K562 (cell line): ENCODE data around the gene NR1D2. TPM values are rescaled to one million over a fixed set of nuclear protein-coding genes. Genes with fewer than 3 reads are reported as not detected.

Experiments used
- CHD1 ChIP-seq: fragments of 200-600 bp; sonication (generic); IDR thresholded peaks from one replicate; pipeline ENCODE4 v1.6.1; 2012; ENCODE audit warnings: mild to moderate bottlenecking, moderate library complexity, low read length, inconsistent platforms
- HNRNPK ChIP-seq: fragments of 200-400 bp; formaldehyde crosslinking; IDR thresholded peaks from one replicate; pipeline ENCODE4 v1.6.1; 2018; ENCODE audit warnings: mild to moderate bottlenecking, low read depth, low read length; ENCODE audit not compliant: poor library complexity, severe bottlenecking
- MECOM ChIP-seq: fragments of 250-450 bp; sonication (Bioruptor Pico); IDR thresholded peaks from 2 replicates; pipeline ENCODE4 v1.8.0; 2022; ENCODE audit warnings: inconsistent platforms
- PCBP2 ChIP-seq: fragments of 200-400 bp; formaldehyde crosslinking; IDR thresholded peaks from 2 replicates; pipeline ENCODE4 v1.6.1; 2018; ENCODE audit warnings: low read length, low read depth, mild to moderate bottlenecking, moderate library complexity; ENCODE audit not compliant: poor library complexity, severe bottlenecking
- SMAD4 ChIP-seq: fragments of 250-450 bp; sonication (Bioruptor Pico); conservative IDR thresholded peaks from 2 replicates; pipeline ENCODE4 v1.8.0; 2021; ENCODE audit warnings: inconsistent platforms, mild to moderate bottlenecking, moderate library complexity
- ZC3H8 ChIP-seq: fragments of 450-650 bp; IDR thresholded peaks from 2 replicates; pipeline ENCODE4 v1.6.1; 2017
- ZNF444 ChIP-seq: fragments of 250-450 bp; sonication (Bioruptor Pico); IDR thresholded peaks from 2 replicates; pipeline ENCODE4 v1.4.0; 2020; ENCODE audit warnings: mild to moderate bottlenecking, moderate library complexity
- ZNF57 ChIP-seq: fragments of 450-650 bp; formaldehyde crosslinking; IDR thresholded peaks from 2 replicates; pipeline ENCODE4 v1.4.0; 2020; ENCODE audit warnings: mild to moderate bottlenecking, moderate library complexity
- polyA plus RNA-seq, 8 experiments: library from polyadenylated mRNA; depleted of rRNA in 4 of 8; stranded (reverse) in 5 of 8; unstranded in 3 of 8; fragments of >200 nt; fragmentation: Nextera tagmentation in 2 of 8; fragmentation: Illumina TruSeq in 1 of 8; extraction: Ambion mirVana in 2 of 8; extraction: Trizol in 1 of 8; gene quantifications; 2 replicates each; pipeline versions ENCODE4 v1.2.1 to v1.2.3, GENCODE V29; 2011 to 2014; ENCODE audit warnings: inconsistent platforms in 1 of 8, missing spikeins in 1 of 8
- total RNA-seq, 7 experiments: library from RNA; depleted of rRNA in 6 of 7; stranded (reverse); fragments of >200 nt in 6 of 7; fragmentation: Illumina TruSeq in 2 of 7; extraction: Trizol in 2 of 7; gene quantifications; 2 replicates each; pipeline versions ENCODE4 v1.2.1 to v1.2.3, GENCODE V29; 2011 to 2021; ENCODE audit warnings: low replicate concordance in 1 of 7
- TF ChIP-seq, protein P1 (sequence below): fragments of 150-350 bp; conservative IDR thresholded peaks from 2 replicates; pipeline ENCODE4 v1.6.1; 2014; ENCODE audit warnings: low read length
- TF ChIP-seq, protein P2 (sequence below), 2 experiments: IDR thresholded peaks; 2 replicates each; pipeline ENCODE4 v1.6.1; 2012; ENCODE audit warnings: improper control_type of control experiment in 2 of 2, low read depth in 2 of 2, low read length in 2 of 2, borderline replicate concordance in 1 of 2
- TF ChIP-seq, protein P3 (sequence below): fragments of 250-450 bp; sonication (Bioruptor Pico); IDR thresholded peaks from 2 replicates; pipeline ENCODE4 v1.4.0; 2020; ENCODE audit warnings: mild to moderate bottlenecking, moderate library complexity
- TF ChIP-seq, protein P4 (sequence below): fragments of 450-650 bp; IDR thresholded peaks from 2 replicates; pipeline ENCODE4 v1.6.1; 2016; ENCODE audit warnings: mild to moderate bottlenecking
- TF ChIP-seq, protein P5 (sequence below), 2 experiments: fragments of 150-350 bp in 1 of 2; IDR thresholded peaks; 2 replicates each; pipeline ENCODE4 v1.6.1; 2012 to 2016; ENCODE audit warnings: low read depth in 2 of 2, low read length in 2 of 2, mild to moderate bottlenecking in 1 of 2, moderate library complexity in 1 of 2

Gene NR1D2
- total and polyA plus RNA-seq, 9 of the 15 experiments (the other 6 are each of a cell fraction or from before 2014, with no cell fraction given) = 1.2 to 5.5 (median 2.9) TPM

DNA sequence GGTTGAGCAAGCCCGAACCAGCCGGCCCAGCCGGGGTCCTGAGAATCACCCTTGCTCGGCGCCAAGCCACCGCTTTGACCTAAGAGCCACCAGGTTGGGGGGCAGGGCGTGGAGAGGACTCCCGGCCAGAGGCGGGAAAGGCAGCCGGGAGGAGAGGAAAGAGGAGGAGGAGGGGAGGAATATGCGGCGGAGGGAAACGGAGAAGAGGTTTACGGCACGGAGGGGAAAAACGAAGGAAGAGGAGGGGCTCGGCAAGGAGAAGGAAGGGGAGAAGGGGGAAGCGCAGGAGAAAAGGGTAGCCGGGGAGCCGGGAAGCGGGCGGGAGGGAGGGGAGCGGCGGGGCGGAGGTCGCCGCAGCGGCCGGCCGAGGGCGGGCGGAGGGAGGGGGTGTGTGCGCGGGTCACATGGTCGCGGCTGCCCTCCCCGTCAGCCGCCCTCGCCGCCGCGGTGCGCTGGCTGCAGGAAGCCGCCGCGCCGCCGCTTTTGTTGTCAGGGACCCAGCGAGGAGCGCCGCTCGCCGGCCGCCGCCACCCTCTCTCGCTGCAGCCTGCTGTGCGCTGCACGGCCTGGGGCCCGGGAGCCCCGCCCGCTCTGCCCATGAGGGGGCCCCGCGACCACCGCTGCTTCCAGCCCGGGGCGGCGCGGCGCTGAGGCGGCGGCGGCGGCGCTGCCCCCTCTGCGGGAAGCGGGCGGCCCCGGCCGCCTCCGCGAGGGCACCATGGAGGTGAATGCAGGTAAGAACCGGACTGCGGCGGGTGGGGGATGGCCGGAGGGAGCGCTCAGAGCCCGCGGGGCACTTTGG lies at the start of gene NR1D2 (continued):
- TF ChIP-seq, protein P1, sequence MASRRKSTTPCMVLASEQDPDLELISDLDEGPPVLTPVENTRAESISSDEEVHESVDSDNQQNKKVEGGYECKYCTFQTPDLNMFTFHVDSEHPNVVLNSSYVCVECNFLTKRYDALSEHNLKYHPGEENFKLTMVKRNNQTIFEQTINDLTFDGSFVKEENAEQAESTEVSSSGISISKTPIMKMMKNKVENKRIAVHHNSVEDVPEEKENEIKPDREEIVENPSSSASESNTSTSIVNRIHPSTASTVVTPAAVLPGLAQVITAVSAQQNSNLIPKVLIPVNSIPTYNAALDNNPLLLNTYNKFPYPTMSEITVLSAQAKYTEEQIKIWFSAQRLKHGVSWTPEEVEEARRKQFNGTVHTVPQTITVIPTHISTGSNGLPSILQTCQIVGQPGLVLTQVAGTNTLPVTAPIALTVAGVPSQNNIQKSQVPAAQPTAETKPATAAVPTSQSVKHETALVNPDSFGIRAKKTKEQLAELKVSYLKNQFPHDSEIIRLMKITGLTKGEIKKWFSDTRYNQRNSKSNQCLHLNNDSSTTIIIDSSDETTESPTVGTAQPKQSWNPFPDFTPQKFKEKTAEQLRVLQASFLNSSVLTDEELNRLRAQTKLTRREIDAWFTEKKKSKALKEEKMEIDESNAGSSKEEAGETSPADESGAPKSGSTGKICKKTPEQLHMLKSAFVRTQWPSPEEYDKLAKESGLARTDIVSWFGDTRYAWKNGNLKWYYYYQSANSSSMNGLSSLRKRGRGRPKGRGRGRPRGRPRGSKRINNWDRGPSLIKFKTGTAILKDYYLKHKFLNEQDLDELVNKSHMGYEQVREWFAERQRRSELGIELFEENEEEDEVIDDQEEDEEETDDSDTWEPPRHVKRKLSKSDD = no peak
- TF ChIP-seq, protein P2, sequence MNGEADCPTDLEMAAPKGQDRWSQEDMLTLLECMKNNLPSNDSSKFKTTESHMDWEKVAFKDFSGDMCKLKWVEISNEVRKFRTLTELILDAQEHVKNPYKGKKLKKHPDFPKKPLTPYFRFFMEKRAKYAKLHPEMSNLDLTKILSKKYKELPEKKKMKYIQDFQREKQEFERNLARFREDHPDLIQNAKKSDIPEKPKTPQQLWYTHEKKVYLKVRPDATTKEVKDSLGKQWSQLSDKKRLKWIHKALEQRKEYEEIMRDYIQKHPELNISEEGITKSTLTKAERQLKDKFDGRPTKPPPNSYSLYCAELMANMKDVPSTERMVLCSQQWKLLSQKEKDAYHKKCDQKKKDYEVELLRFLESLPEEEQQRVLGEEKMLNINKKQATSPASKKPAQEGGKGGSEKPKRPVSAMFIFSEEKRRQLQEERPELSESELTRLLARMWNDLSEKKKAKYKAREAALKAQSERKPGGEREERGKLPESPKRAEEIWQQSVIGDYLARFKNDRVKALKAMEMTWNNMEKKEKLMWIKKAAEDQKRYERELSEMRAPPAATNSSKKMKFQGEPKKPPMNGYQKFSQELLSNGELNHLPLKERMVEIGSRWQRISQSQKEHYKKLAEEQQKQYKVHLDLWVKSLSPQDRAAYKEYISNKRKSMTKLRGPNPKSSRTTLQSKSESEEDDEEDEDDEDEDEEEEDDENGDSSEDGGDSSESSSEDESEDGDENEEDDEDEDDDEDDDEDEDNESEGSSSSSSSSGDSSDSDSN (IDR thresholded peaks at IDR 0.05; ENCODE audit: borderline replicate concordance in 1 of 2, low read depth in 2 of 2, low read length in 2 of 2) = no peak
- peak; percentile 68 for TF ChIP-seq CHD1
- TF ChIP-seq ZNF57 (CRISPR knock-in tag) = no peak
- TF ChIP-seq ZNF444 = no peak
- TF ChIP-seq, protein P3, sequence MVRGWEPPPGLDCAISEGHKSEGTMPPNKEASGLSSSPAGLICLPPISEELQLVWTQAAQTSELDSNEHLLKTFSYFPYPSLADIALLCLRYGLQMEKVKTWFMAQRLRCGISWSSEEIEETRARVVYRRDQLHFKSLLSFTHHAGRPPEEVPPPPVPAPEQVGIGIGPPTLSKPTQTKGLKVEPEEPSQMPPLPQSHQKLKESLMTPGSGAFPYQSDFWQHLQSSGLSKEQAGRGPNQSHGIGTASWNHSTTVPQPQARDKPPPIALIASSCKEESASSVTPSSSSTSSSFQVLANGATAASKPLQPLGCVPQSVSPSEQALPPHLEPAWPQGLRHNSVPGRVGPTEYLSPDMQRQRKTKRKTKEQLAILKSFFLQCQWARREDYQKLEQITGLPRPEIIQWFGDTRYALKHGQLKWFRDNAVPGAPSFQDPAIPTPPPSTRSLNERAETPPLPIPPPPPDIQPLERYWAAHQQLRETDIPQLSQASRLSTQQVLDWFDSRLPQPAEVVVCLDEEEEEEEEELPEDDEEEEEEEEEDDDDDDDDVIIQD (CRISPR knock-in tag) = no peak
- TF ChIP-seq, protein P4, sequence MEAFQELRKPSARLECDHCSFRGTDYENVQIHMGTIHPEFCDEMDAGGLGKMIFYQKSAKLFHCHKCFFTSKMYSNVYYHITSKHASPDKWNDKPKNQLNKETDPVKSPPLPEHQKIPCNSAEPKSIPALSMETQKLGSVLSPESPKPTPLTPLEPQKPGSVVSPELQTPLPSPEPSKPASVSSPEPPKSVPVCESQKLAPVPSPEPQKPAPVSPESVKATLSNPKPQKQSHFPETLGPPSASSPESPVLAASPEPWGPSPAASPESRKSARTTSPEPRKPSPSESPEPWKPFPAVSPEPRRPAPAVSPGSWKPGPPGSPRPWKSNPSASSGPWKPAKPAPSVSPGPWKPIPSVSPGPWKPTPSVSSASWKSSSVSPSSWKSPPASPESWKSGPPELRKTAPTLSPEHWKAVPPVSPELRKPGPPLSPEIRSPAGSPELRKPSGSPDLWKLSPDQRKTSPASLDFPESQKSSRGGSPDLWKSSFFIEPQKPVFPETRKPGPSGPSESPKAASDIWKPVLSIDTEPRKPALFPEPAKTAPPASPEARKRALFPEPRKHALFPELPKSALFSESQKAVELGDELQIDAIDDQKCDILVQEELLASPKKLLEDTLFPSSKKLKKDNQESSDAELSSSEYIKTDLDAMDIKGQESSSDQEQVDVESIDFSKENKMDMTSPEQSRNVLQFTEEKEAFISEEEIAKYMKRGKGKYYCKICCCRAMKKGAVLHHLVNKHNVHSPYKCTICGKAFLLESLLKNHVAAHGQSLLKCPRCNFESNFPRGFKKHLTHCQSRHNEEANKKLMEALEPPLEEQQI = no peak
- TF ChIP-seq PCBP2 = no peak
- TF ChIP-seq, protein P5, sequence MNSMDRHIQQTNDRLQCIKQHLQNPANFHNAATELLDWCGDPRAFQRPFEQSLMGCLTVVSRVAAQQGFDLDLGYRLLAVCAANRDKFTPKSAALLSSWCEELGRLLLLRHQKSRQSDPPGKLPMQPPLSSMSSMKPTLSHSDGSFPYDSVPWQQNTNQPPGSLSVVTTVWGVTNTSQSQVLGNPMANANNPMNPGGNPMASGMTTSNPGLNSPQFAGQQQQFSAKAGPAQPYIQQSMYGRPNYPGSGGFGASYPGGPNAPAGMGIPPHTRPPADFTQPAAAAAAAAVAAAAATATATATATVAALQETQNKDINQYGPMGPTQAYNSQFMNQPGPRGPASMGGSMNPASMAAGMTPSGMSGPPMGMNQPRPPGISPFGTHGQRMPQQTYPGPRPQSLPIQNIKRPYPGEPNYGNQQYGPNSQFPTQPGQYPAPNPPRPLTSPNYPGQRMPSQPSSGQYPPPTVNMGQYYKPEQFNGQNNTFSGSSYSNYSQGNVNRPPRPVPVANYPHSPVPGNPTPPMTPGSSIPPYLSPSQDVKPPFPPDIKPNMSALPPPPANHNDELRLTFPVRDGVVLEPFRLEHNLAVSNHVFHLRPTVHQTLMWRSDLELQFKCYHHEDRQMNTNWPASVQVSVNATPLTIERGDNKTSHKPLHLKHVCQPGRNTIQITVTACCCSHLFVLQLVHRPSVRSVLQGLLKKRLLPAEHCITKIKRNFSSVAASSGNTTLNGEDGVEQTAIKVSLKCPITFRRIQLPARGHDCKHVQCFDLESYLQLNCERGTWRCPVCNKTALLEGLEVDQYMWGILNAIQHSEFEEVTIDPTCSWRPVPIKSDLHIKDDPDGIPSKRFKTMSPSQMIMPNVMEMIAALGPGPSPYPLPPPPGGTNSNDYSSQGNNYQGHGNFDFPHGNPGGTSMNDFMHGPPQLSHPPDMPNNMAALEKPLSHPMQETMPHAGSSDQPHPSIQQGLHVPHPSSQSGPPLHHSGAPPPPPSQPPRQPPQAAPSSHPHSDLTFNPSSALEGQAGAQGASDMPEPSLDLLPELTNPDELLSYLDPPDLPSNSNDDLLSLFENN (IDR thresholded peaks at IDR 0.05; ENCODE audit: low read depth in 2 of 2, low read length in 2 of 2) = no peak
- TF ChIP-seq MECOM = no peak
- no peak for TF ChIP-seq ZC3H8
- peak; percentile 13 for TF ChIP-seq SMAD4
- no peak for TF ChIP-seq HNRNPK
